Measurements from ENCODE around the gene CDIPT.

DNA sequence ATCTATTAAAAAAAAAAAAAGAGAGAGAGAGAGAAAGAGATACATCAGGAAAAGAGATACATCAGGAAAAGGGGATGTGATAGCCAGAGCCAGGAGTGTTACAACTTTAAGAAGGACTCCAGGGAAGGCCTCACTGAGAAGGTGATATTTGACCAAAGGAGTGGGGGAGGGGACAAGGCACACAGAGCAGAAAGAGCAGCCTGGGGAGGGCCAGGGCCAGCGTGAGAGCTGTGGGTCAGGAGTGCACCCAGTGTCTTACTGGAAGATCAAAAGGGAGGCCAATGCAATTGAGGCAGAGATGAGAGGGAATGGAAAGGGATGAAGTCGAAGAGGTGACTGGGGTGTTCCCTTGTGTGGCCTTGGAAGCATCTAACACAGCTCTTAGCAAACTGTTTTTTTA is 44.9 kb upstream of the CDIPT start:
- TF ChIP-seq, protein P1, sequence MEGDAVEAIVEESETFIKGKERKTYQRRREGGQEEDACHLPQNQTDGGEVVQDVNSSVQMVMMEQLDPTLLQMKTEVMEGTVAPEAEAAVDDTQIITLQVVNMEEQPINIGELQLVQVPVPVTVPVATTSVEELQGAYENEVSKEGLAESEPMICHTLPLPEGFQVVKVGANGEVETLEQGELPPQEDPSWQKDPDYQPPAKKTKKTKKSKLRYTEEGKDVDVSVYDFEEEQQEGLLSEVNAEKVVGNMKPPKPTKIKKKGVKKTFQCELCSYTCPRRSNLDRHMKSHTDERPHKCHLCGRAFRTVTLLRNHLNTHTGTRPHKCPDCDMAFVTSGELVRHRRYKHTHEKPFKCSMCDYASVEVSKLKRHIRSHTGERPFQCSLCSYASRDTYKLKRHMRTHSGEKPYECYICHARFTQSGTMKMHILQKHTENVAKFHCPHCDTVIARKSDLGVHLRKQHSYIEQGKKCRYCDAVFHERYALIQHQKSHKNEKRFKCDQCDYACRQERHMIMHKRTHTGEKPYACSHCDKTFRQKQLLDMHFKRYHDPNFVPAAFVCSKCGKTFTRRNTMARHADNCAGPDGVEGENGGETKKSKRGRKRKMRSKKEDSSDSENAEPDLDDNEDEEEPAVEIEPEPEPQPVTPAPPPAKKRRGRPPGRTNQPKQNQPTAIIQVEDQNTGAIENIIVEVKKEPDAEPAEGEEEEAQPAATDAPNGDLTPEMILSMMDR (IDR thresholded peaks at IDR 0.05): no peak
- no peak for TF ChIP-seq POLR2A (IDR thresholded peaks at IDR 0.05)
